SIG-M5 (cell line): ENCODE measurements around the gene LPCAT3.
A peak's percentile ranks its signal among the peaks of the same experiment; 100 is the strongest.

Source experiments
- DNase-seq: peaks from one replicate; lab custom pipeline; 2025; lab: John Stamatoyannopoulos, UW

Gene LPCAT3

GRCh38 chr12:6963791-6964413 lies 54.4 kb downstream of the LPCAT3 start:
- no peak for DNase-seq

GRCh38 chr12:6963016-6963731 lies 55.1 kb downstream of the LPCAT3 start:
- no peak for DNase-seq

- no peak for DNase-seq
Measured at GRCh38 chr12:6962285-6963015, 55.8 kb downstream of the LPCAT3 start.

DNA sequence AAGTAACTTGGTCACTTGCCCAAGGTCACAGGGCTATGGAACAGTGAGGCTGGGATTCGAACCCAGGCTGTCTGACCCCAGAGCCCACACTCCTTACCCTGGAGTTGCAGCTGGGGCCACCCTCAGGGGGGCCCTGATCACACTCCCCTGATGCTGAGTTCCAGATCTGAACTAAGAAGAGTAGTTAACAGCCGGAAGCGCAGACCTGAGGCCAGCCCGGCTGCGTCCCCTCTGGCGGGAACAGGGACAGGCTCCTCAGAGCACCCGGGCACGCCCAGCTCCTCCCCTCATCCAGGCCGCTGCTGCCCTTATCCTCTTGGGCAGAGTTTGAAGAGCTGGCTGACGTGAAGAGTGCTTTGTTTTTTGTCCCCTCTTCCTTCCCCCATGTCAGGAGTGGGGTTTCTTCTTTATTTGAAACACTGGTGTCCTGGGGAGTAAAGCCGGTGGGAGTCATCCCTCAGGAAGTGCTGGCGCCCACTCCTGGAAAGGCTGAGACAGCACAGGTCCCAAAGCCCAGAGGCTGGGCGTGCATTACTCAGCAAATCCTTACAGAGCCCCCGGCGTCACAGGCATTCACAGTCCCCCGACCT lies 56.5 kb downstream of the LPCAT3 start:
- DNase-seq = peak; percentile 48

DNA sequence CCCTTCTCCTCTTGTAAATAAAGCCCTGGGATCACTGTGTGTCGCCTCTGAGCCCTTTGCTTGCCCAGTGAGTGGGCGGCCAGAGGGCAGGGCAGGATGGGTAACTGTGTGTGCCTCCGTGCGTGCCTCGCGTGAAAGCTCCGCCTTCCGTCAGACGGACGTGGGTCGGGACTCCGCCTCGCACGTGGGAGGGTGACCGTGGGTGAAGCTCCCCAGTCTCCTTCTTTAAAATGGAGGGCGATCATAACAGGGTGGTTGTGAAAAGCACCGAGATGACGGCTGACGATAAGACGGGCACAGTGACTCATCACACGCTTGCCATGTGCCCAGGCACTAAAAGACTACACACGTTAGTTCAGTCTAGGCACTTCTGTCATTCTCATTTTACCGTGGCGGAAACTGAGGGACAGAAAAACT lies 57.0 kb downstream of the LPCAT3 start:
- DNase-seq = peak; percentile 76

DNA sequence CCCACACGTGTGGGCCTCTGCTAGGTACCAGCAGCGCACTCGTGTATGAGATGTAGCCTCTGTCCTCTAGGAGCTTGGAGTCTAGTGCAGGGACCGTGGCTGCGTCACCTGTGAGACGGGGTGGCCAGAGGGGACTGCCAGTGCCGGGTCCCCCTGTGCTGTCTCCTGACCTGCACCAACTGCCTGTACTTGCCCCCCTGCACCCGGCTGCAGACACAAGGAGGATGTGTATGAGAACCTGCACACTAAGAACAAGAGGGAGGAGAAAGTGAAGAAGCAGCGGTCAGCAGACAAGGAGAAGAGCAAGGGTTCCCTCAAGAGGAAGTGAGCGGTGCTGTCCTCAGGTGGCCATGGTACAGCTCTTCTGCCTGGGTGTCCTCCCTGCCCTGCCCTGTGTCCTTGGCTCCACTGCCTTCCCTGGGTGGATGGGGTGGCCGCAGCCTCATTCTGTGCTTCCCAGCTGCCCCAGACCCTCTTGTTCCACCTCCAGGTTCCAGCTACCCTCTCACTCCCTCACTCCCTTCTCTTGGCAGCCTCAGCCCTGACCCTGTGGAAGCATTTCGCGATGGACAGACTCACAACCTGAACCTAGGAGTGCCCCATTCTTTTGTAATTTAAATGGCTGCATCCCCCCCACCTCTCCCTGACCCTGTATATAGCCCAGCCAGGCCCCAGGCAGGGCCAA lies 57.5 kb downstream of the LPCAT3 start:
- DNase-seq = no peak

- DNase-seq = no peak
Measured at GRCh38 chr12:6959805-6960592, 58.3 kb downstream of the LPCAT3 start.

DNA sequence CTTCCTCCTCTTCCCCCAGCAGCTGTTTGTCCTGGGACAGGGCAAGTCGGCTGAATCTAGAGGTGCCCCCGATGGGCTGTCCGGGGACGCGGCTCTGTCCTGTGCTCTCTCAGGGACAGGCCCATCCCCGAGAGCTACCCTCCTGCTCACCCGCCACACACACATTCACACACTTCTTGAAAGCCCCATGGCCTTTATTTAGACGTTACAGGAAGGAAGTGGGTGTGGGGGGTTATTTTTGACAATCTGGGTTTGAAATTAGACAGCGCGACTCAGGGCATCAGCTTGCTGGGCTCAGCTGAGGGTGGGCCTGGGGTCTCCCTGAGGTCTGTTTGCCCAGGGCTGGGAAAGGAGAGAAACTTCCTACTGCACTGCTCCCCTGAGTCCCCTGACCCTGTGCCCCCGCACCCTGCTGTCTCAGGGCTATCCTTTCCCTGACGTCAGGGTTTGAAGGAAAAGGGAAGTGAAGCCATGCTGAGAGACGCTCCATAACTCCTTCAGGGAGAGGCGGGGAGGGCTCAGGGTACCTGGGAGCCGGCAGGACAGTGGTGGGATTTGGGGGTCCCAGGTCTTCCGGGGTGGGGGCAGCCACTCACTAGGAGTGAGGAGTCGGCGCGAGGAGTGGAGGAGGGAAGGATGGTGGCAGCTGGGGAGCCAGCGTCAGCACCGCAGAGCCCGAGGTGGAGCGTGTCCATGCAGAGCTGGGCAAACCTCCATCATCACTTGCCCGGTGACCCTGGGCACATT lies 59.0 kb downstream of the LPCAT3 start:
- DNase-seq = peak; percentile 71

DNA sequence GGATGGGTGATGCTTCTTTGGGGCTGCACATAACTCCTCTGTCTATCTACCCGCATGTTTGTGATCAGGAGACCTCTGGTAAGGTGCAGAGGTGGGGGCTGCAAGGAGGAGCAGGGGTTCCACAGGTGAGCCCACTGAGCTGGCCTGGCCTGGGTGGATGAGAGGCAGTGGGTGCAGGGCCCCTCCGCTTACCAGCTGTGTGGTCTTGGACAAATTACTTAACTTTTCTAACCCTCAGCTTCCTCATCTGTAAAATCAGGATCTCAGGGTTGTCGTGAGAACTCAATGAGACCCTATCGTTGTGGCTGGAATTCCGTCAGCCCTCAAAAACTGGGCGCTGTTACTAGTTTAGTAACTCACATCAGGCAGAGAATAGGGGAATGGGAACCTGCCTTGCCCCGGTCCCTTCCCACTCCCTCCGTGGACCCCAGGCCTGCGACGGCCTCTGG lies 59.6 kb downstream of the LPCAT3 start:
- no peak for DNase-seq

GRCh38 chr12:6957741-6958608 lies 60.3 kb downstream of the LPCAT3 start:
- DNase-seq = no peak

- no peak for DNase-seq
Measured at GRCh38 chr12:6957151-6957701, 61.0 kb downstream of the LPCAT3 start.

- DNase-seq = no peak
Measured at GRCh38 chr12:6956021-6956727, 62.1 kb downstream of the LPCAT3 start.

- no peak for DNase-seq
Measured at GRCh38 chr12:6955108-6956020, 62.9 kb downstream of the LPCAT3 start.

DNA sequence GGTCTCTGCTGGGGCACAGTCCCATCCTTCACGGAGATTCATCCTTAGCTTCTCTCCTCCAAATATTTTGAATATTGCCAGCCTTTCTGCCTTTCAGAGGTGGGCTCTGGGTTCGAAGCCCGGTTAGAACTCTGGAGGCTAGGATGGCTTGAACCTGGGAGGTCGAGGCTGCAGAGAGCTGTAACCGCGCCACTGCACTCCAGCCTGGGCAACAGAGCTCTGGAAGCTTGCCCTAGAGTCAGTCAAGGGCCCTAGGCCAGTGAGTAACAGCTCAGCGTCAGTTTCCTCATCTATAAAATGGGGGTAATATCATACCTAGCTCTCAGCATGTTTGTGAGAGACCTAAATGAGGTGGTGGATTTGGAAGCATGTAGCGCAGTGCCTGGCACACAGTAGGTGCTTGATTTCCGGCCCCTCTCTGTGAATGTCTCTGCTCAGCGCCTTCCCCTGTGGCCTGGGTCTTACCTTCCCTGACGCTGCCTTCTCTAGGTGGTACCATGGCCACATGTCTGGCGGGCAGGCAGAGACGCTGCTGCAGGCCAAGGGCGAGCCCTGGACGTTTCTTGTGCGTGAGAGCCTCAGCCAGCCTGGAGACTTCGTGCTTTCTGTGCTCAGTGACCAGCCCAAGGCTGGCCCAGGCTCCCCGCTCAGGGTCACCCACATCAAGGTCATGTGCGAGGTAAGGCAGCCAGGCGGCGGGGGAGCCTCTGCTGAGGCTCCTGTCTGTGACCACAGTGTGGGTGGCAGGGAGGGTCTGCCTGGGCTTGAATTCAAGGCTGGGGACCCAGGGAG lies 63.8 kb downstream of the LPCAT3 start:
- DNase-seq = no peak

DNA sequence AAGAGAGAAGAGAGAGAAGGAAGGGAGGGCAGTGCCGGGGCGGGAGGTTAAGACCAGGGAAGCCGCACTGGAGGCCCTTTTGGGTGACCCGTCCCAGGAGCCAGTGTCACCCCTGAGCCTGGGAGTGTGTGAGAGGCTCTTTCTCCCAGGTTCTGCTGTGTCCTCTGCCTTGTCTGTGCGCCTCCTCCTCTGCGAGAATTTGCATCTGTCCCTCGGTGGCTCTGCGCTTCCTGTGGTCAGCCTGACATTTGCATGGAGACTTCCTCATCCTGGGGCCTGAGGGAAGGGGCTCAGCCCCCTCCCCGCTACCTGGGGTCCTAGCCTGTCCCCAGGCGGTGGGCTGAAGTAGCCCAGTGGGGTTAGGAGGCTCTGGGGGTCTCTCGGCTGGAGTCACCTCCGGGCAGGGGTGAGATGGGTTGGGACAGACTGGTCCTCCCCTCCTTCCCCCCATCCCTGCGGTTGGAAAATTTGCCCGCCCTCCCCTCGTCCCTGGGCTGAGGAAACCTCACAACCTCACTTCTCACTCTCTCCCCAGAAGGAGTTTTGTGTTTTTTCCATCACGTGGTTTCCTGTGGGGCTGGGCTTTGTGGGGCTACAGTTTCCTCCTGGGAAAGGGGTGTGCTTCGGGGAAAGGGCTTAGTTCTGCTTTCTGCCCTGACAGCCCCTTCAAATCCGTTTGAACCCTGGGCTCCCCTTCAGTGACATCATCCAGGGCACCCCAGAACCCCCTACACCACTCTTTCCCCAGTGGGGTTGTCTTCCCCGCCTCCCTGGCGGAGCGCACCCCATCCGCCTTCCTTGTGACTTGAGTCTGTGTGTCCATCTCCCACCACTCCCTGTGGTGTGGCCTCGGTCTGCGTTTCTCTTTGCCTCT lies 64.6 kb downstream of the LPCAT3 start:
- peak; percentile 87 for DNase-seq
